ENCODE measurements around the gene GRIA1. TPM values are rescaled to one million over a fixed set of nuclear protein-coding genes. Genes with fewer than 3 reads are reported as not detected.

Gene GRIA1
- total and polyA plus RNA-seq, 2 of the 4 experiments (the other 2 are of a cell fraction) = 0.48 to 1.3 TPM

DNA sequence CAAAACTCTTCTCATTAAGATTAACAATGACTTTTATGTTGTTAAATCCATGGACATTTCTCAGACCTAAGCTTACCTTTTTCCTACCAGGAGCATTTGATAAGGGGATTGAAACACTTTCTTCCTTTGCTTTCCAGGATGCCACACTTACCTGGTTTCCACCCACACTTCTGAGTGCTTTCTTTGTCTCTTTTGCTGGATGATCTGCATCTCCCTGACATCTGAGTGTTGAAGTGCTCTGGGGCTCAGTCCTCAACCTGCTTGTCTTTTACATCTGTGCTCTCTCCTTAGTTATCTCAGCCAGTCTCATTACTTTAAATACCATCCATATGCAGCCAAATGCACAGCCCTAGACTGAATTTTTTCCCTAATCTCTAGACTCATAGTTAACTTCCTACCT lies 22.9 kb upstream of the GRIA1 start:
- no peak for ATAC-seq (ENCODE audit: low read depth)
- Histone ChIP-seq H4K20me1 (ENCODE audit: insufficient read depth, low read length) (no peaks in the 10 kb centered on the region), H2BK20ac (ENCODE audit: low read depth, low read length) (no peak overlapping the region), H4K5ac (ENCODE audit: low read depth, low read length) (no peak overlapping the region), H3K56ac (ENCODE audit: extremely low read depth, insufficient read depth, low read length) (no peak overlapping the region), H3K23ac (ENCODE audit: low read depth, low read length) (no peak overlapping the region), H3K9me1 (ENCODE audit: insufficient read depth, low read length) (no peaks in the 10 kb centered on the region), H3K27ac (ENCODE audit: insufficient read depth, low read length) (no peak overlapping the region), H4K8ac (ENCODE audit: low read depth in 2 of 2, low read length in 2 of 2) (no peak overlapping the region), H4K91ac (ENCODE audit: insufficient read depth, low read depth, low read length) (no peak overlapping the region), H3K14ac (replicated peaks; ENCODE audit: low read depth, low read length) (no peak overlapping the region), H2AK5ac (ENCODE audit: low read depth, low read length) (no peak overlapping the region), H3K18ac (ENCODE audit: low read depth, low read length) (no peak overlapping the region), H3K4me1 (ENCODE audit: control insufficient read depth, insufficient read depth, low read length) (no peaks in the 10 kb centered on the region), H2BK15ac (ENCODE audit: low read depth, low read length) (no peak overlapping the region), H3K4me3 (ENCODE audit: insufficient read depth, low read depth, low read length) (no peak overlapping the region), H3K79me1 (ENCODE audit: low read depth in 1 of 2, low read length in 2 of 2) (no peaks in the 10 kb centered on the region), H3K9ac (ENCODE audit: low read depth, low read length) (no peak overlapping the region), H3K27me3 (ENCODE audit: control insufficient read depth, insufficient read depth, low read length) (no peaks in the 10 kb centered on the region), H2AK9ac (replicated peaks; ENCODE audit: low read depth, low read length, poor library complexity) (no peak overlapping the region), H3K9me3 (ENCODE audit: control insufficient read depth, insufficient read depth, low read length) (no peaks in the 10 kb centered on the region), H3K4me2 (ENCODE audit: low read depth, low read length) (no peak overlapping the region), H3K36me3 (ENCODE audit: control insufficient read depth, insufficient read depth, low read length) (no peaks in the 10 kb centered on the region), H2BK5ac (ENCODE audit: low read depth, low read length, poor library complexity, severe bottlenecking) (no peak overlapping the region), H2AFZ (replicated peaks; ENCODE audit: low read length, poor library complexity) (no peak overlapping the region), H2BK120ac (ENCODE audit: low read depth, low read length) (no peak overlapping the region), H3K4ac (ENCODE audit: low read depth, low read length) (no peak overlapping the region)
- BruUV-seq (replicated peaks) = no TSS peak
- DNase-seq = no peak
- CTCF ChIA-PET = no interaction called here
- in situ Hi-C loops (cut with MboI; ENCODE audit: low sequenced_read_pairs) (no loop called here), dilution Hi-C loops (cut with HindIII; ENCODE audit: low sequenced_read_pairs, unreplicated experiment) (no loop called here), intact Hi-C loops (cut with micrococcal nuclease) (no loop called here)
- POLR2A ChIA-PET (ENCODE audit: unreplicated experiment) = no interaction called here
- TF ChIP-seq RCOR1 (IDR thresholded peaks at IDR 0.05; ENCODE audit: insufficient replicate concordance, low read length) = no peak
- no peak for TF ChIP-seq CHD1 (IDR thresholded peaks at IDR 0.05; ENCODE audit: low read depth, low read length)
- TF ChIP-seq, protein P1, sequence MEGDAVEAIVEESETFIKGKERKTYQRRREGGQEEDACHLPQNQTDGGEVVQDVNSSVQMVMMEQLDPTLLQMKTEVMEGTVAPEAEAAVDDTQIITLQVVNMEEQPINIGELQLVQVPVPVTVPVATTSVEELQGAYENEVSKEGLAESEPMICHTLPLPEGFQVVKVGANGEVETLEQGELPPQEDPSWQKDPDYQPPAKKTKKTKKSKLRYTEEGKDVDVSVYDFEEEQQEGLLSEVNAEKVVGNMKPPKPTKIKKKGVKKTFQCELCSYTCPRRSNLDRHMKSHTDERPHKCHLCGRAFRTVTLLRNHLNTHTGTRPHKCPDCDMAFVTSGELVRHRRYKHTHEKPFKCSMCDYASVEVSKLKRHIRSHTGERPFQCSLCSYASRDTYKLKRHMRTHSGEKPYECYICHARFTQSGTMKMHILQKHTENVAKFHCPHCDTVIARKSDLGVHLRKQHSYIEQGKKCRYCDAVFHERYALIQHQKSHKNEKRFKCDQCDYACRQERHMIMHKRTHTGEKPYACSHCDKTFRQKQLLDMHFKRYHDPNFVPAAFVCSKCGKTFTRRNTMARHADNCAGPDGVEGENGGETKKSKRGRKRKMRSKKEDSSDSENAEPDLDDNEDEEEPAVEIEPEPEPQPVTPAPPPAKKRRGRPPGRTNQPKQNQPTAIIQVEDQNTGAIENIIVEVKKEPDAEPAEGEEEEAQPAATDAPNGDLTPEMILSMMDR (conservative IDR thresholded peaks at IDR 0.05; ENCODE audit: low read depth, low read length) = no peak
- TF ChIP-seq MAFK (IDR thresholded peaks at IDR 0.05; ENCODE audit: low read depth, low read length) = no peak
- no peak for TF ChIP-seq NFE2L2 (IDR thresholded peaks at IDR 0.05; ENCODE audit: low read depth, low read length)
- no peak for TF ChIP-seq BHLHE40 (IDR thresholded peaks at IDR 0.05; ENCODE audit: low read depth, low read length)
- TF ChIP-seq CEBPB (IDR thresholded peaks at IDR 0.05; ENCODE audit: low read depth, low read length) = no peak
- no peak for TF ChIP-seq MAZ (IDR thresholded peaks at IDR 0.05; ENCODE audit: borderline replicate concordance, low read depth, low read length)
- TF ChIP-seq, protein P2, sequence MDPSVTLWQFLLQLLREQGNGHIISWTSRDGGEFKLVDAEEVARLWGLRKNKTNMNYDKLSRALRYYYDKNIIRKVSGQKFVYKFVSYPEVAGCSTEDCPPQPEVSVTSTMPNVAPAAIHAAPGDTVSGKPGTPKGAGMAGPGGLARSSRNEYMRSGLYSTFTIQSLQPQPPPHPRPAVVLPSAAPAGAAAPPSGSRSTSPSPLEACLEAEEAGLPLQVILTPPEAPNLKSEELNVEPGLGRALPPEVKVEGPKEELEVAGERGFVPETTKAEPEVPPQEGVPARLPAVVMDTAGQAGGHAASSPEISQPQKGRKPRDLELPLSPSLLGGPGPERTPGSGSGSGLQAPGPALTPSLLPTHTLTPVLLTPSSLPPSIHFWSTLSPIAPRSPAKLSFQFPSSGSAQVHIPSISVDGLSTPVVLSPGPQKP (IDR thresholded peaks at IDR 0.05; ENCODE audit: borderline replicate concordance, low read depth, low read length) = no peak
- TF ChIP-seq POLR2A (IDR thresholded peaks at IDR 0.05; ENCODE audit: low read depth, low read length) = no peak
- no peak for TF ChIP-seq RAD21 (IDR thresholded peaks at IDR 0.05; ENCODE audit: low read length)
- TF ChIP-seq RFX5 (IDR thresholded peaks at IDR 0.05; ENCODE audit: low read depth, low read length) = no peak
- TF ChIP-seq, protein P3, sequence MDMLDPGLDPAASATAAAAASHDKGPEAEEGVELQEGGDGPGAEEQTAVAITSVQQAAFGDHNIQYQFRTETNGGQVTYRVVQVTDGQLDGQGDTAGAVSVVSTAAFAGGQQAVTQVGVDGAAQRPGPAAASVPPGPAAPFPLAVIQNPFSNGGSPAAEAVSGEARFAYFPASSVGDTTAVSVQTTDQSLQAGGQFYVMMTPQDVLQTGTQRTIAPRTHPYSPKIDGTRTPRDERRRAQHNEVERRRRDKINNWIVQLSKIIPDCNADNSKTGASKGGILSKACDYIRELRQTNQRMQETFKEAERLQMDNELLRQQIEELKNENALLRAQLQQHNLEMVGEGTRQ (IDR thresholded peaks at IDR 0.05; ENCODE audit: low read depth, low read length) = no peak
- TF ChIP-seq SMC3 (IDR thresholded peaks at IDR 0.05; ENCODE audit: low read depth, low read length) = no peak
- TF ChIP-seq FOS (IDR thresholded peaks at IDR 0.05; ENCODE audit: low read depth, low read length) = no peak
- TF ChIP-seq MXI1 (IDR thresholded peaks at IDR 0.05; ENCODE audit: borderline replicate concordance, low read depth, low read length) = no peak
